ENCODE results near the gene RPGRIP1.

The RPGRIP1 gene

DNA sequence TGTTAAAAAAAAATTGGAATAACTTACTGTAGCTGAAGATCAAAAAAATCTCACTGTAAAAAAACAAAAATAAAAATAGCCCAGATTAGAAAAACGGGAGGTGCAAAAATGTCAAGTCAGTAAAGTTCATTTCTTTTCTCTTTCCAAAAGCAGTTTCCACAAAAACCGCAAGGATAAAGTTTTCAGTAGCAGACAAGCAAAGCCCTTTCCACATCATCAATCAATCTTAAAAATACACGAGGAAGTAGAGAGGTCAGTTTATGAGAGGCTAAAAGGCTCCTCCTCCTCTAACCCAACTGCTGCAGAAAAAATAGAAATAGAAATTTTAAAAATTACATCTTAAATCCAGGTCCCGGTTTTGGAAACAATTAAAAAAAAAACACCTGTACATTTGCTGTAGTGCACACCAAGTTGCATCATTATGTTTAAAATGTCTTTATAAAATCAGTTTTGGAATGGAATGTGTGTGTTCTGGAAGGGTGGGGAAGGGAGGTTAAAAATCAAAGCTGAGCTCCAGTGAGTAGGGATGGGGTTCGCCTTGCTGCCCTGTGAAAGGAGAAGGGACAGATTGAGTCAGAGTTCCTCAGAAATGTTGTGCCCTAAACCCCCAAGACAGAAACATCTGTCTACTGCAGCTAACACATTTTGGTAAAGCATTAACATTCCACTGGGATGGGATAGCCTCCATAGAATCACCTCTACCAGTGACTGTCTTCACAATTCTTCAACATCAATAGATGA, 16.4 kb upstream of the RPGRIP1 start:
- Mint-ChIP-seq H3K9me3 (no peaks in the 10 kb centered on the region), H3K4me1 (peaks cover 65% of the 10 kb centered on the region), H3K27ac (peak overlapping the region in 2 of 3 experiments; percentile 26 to 33), H3K4me3 (peak overlapping the region; percentile 56 to 75 (median 61)), H3K27me3 (ENCODE audit: low read depth) (no peaks in the 10 kb centered on the region), H3K36me3 (ENCODE audit: low read depth) (peaks cover 83% of the 10 kb centered on the region)
- no peak for TF ChIP-seq CTCF (IDR thresholded peaks at IDR 0.05; ENCODE audit: unreplicated experiment in 3 of 3)

DNA sequence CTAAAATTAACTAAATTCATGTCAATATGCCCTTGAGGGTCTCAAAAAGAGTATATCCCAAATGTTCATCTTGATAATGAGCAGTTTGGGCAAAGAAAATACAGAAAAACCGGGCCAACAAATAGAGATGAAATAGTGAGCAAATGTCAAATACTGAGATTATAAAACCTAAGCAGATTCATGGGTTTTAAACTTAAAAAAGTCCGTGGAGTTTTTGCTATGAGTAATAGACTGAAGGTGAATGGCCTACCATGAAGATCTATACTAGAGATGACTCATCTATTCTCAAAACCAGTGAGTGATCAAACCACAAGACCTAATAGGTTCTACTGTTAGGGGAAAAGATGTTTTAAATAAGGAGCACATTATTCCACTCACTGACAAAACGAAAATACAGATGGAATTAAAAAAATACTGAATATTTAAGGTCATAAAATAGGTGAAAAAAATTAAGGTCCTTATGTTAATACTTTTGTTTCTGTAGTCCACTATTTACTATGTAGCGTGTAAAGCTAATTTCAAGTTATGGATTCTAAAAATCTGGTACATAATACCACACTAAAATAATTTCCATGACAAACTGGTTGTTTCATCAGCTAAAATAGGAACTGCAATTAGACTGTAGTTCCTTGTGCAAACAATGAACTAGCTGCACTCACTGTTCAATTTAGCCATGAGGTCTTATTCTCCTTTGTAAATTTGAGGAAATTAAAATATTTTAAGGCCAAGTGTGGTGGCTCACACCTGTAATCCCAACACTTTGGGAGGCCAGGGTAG, 15.7 kb upstream of the RPGRIP1 start:
- no peak for TF ChIP-seq CTCF (IDR thresholded peaks at IDR 0.05; ENCODE audit: unreplicated experiment in 3 of 3)
- peak overlapping the region; percentile 9 to 78 (median 43) for H3K4me3 Mint-ChIP-seq
- H3K27me3 Mint-ChIP-seq (ENCODE audit: low read depth): no peaks in the 10 kb centered on the region
- peaks cover 78% of the 10 kb centered on the region for H3K36me3 Mint-ChIP-seq (ENCODE audit: low read depth)
- no peaks in the 10 kb centered on the region for H3K9me3 Mint-ChIP-seq
- H3K27ac Mint-ChIP-seq: peak overlapping the region in 1 of 3 experiments; percentile 12
- H3K4me1 Mint-ChIP-seq: peaks cover 58% of the 10 kb centered on the region

- peaks cover 59% of the 10 kb centered on the region for H3K36me3 Mint-ChIP-seq (ENCODE audit: low read depth)
- H3K4me3 Mint-ChIP-seq: peak overlapping the region; percentile 91 to 99 (median 92)
- no peak for TF ChIP-seq CTCF (IDR thresholded peaks at IDR 0.05; ENCODE audit: unreplicated experiment in 3 of 3)
- H3K27me3 Mint-ChIP-seq (ENCODE audit: low read depth): no peaks in the 10 kb centered on the region
- H3K9me3 Mint-ChIP-seq: no peaks in the 10 kb centered on the region
- peaks cover 39% of the 10 kb centered on the region for H3K4me1 Mint-ChIP-seq
- H3K27ac Mint-ChIP-seq: peak overlapping the region; percentile 97 to 100 (median 98)
Measured at GRCh38 chr14:21267431-21267845, 12.4 kb upstream of the RPGRIP1 start.

GRCh38 chr14:21267886-21268616, 11.8 kb upstream of the RPGRIP1 start:
- Mint-ChIP-seq H3K4me1 (peaks cover 32% of the 10 kb centered on the region), H3K27me3 (ENCODE audit: low read depth) (no peaks in the 10 kb centered on the region), H3K36me3 (ENCODE audit: low read depth) (peaks cover 53% of the 10 kb centered on the region), H3K27ac (peak overlapping the region; percentile 97 to 100 (median 98)), H3K4me3 (peak overlapping the region; percentile 91 to 99 (median 92)), H3K9me3 (no peaks in the 10 kb centered on the region)
- no peak for TF ChIP-seq CTCF (IDR thresholded peaks at IDR 0.05; ENCODE audit: unreplicated experiment in 3 of 3)

DNA sequence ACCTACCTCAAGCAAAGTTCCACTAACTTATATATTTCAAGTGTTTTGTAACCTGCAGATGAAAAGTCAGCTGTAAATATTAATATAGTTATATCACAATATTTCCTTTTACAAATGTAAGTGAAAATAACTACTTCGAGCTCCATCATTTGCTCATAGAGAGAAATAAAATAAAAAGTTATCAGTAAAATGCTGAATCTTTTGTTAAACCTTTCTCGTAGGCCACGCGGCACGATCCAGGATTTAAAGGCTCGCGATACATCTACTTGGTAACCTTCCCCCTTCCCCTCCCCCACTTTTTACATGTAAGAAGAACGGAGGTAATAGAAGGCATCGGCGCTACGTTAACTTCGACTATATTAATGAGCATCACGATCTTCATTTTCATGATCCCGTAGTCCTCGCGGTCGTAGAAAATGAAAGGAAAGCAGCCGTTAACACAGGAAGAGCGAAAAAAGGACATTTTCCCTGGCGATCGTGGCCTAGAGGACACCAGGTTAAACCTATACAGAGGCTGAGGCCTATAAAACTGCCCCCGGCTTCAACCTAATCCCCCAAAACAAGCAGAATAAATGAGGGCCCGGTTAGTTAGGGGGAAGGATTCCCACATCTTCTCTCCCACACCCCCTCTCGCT, 11.1 kb upstream of the RPGRIP1 start:
- H3K4me3 Mint-ChIP-seq: peak overlapping the region; percentile 91 to 99 (median 92)
- H3K4me1 Mint-ChIP-seq: peaks cover 26% of the 10 kb centered on the region
- H3K36me3 Mint-ChIP-seq (ENCODE audit: low read depth): peaks cover 46% of the 10 kb centered on the region
- no peaks in the 10 kb centered on the region for H3K9me3 Mint-ChIP-seq
- peak overlapping the region; percentile 97 to 100 (median 98) for H3K27ac Mint-ChIP-seq
- no peak for TF ChIP-seq CTCF (IDR thresholded peaks at IDR 0.05; ENCODE audit: unreplicated experiment in 3 of 3)
- H3K27me3 Mint-ChIP-seq (ENCODE audit: low read depth): no peaks in the 10 kb centered on the region

All from nephron (organoid).